Activated CD4-positive, CD25-positive, alpha-beta regulatory T cell treated with anti-CD3 and anti-CD28 coated beads, Interleukin-2, amount 50 U/mL, for 24 hours (primary cell): Measurements from ENCODE around the gene DDX56.
"Not testable (repeated sequence)": the region's sequence is repeated elsewhere in the genome, so short reads cannot be mapped to it uniquely, and the experiment has no call there.

ENCODE experiments used
- ATAC-seq, 2 donors: fragments of 150-1000 bp; cut with Tn5 transposase; one replicate each; pipeline ENCODE4 v1.10.0; 2021; ENCODE audit warnings: mild to moderate bottlenecking in 1 of 2, moderate library complexity in 1 of 2

The DDX56 gene

DNA sequence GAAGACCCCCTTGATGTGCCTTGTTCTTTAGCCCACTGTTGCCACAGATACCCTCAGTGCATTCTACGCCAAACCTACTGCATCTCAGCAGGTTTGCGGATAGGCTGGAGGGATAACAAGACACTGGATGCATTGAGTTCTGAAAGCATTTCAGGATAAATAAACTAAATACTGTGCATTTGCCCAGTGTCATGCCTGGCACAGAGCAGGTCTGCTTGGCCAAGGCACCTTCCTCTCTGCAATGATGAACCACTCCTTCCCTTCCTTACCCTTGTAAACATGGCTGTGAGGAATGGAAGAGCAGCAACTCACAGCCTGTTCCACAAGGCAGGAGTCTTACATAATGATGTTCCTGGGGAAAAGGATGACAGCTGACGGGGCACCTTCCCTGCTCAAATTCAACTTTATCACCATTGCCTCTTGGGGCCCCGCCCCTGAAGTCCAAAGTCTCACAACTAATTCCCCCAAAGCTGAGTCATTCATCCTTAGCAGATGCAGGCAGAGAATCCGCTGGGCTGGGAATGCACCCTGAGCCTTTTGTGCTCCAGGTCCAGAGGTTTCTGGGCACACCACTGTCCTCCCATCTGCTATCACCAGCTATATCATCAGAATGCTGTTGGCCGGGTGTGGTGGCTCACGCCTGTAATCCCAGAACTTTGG lies 11.6 kb downstream of the DDX56 start:
- ATAC-seq: no peak

GRCh38 chr7:44561481-44561880 lies 12.2 kb downstream of the DDX56 start:
- ATAC-seq: no peak

DNA sequence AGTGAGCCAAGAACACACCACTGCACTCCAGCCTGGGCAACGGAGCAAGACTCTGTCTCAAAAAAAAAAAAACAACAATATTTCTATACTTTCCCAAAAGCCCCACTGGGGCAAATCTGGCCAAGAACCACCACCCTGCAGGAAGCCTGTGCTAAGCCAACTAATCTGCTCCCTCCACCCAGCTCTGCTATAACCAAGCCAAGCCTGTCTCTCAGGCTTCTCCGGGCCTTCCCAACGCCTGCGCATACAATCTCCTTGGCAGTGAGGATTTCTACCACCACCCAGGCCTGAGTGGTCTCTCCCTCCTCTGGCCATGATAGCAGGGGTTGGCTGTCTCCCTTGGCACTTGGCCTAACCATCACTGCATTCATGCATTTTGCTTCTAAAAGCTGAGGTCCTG lies 14.2 kb downstream of the DDX56 start:
- no peak for ATAC-seq

GRCh38 chr7:44557485-44557884 lies 16.2 kb downstream of the DDX56 start:
- ATAC-seq: no peak

GRCh38 chr7:44555350-44555749 lies 18.4 kb downstream of the DDX56 start:
- ATAC-seq: no peak

- not testable (repeated sequence) for ATAC-seq
Observed at GRCh38 chr7:44552473-44553005, 21.2 kb downstream of the DDX56 start.

- ATAC-seq: no peak
Observed at GRCh38 chr7:44549457-44549856, 24.3 kb downstream of the DDX56 start.

- peak in 1 of 2 donors; percentile 72 for ATAC-seq
Observed at GRCh38 chr7:44548893-44549292, 24.8 kb downstream of the DDX56 start.

- no peak for ATAC-seq
Observed at GRCh38 chr7:44547536-44548231, 26.0 kb downstream of the DDX56 start.

DNA sequence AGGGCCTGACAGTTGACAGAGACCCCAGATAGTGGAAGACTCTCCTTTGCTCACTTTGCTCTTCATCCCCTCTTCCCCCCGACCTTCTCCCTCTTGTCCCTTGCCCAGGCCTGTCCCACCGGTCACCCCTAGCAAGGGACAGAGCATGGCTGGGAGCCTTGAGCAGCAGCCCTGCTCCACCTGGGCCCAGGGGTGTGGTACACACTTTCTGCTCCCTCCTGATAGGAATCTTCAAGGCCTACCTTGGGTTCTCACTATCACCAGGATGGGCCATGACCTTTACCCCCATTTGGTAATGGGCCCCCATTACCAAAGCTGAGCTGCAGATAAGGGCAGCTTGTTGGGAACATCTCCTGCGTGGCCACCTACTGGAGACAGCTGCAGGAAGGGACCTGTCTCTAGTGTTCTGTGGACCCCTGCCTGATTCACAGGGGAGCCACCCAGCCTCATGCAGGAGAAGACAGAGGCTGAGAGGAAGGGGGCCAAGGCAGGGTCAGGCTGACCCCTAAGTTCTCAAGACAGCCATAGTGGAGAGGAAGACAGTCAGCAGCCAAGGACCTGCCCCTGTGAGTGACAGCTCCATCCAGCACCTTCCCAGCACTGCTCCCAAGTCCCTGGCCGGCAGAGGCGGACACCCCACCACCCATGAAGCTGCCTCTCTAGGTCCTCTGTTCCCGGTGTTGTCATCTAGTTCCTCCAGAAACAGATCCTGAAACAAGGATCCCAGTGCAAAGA lies 31.7 kb downstream of the DDX56 start:
- no peak for ATAC-seq

DNA sequence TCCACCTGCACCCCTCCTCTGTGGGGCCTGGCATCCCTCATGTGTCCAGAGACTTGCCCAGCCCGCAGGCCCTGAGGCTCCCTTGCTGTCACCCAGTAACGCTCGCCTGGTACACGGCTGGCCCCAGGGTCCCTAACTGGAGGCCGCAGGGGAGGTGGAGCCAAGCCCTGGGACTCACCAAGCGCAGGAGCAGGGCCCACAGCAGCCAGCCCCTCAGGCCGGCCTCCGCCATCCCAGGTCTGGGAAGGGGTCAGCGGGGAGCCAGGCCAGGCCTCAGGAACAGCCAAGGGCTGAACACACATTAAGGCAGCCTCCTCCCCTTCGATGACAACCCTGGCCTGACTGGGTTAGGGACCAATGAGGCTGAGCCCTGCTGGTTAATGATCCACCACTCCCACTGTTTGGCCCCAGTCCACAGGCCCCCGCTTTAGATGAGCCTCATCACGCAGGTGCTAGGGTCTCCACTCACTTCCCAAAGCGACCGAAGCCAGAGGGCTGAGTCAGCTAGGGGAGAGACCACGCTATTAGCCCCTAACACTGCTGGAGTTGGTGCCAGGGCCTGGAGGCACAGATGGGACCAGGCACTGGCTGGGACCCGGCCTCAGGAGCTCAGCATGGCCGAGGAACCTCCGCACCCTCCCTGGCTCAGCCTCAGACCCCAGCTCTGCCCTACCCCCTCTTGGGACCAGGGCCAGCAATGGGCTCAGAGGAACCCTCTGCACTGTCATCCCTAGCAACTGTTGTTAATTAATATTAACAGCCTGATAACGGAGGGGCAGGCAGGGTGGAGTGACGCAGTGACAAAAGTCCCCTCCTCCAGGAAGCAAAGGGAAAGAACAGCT lies 32.5 kb downstream of the DDX56 start, which contains the start of gene NPC1L1:
NPC1L1 (minus strand) TSS at position 303 of the 842 bp plus-strand sequence; CDS start at position 232, 71 bp downstream.
- ATAC-seq: no peak

- no peak for ATAC-seq
Observed at GRCh38 chr7:44540592-44541027, 33.1 kb downstream of the DDX56 start.

DNA sequence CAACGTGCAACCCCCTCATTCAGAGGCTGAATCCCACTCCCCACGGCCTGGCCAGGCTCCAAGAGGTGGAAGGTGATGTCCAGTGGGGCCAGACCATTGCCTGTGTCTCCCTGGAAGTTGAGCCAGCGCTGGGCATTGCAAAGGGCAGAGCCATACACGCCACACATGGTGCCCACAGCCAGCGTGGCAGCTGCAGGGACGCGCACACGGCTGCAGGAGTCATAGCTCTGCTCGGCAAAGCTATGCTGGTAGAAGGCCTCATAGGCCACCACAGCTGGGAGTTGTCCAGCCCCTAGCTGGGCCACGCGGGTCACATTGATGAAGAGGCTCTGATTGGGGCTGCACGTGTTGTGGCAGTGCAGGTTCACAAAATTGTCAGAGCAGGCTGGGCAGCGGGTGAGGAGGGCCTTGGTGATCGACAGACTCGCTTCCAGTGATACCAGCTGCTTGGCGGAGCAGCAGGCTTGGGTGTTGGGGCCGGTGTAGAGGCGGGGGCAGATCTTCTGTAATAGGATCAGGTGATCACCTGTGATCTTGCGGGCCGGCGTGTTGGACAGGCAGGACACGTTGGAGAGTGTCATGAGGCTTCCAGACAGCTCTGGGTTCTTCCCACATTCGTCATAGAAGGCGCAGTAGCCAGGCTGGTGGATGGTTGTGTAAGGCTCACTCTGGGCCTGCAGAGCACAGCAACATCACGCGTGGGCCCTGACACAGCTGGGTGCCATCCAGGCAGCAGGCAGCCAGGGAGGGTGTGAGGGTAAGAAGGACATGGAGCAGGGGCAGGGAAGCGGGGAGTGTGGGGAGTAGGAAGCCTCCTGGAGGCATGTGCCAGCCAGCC lies 33.8 kb downstream of the DDX56 start:
- no peak for ATAC-seq

- no peak for ATAC-seq
Observed at GRCh38 chr7:44538798-44539668, 34.7 kb downstream of the DDX56 start.

- no peak for ATAC-seq
Observed at GRCh38 chr7:44538093-44538797, 35.5 kb downstream of the DDX56 start.

GRCh38 chr7:44537442-44537841 lies 36.3 kb downstream of the DDX56 start:
- ATAC-seq: no peak

DNA sequence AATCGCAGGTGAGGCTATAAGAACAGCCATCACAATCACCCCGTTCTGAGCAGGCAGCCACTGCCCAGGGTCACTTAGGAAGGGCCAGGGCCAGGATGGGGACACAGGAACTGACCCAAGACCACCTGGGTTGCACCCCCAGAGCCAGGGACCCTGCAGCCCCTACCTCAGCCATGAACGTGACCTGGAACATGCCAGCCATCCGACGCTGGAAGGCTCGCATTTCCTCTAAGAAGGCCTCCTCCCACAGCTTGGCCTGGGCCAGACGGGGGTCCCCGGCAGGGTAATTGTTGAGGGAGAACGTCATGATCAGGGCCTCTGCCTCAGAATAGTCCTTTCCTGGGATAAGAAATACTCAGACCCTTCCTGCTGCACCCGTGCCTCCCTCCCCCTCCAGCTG lies 37.6 kb downstream of the DDX56 start:
- ATAC-seq: no peak

GRCh38 chr7:44535348-44536064 lies 38.2 kb downstream of the DDX56 start:
- no peak for ATAC-seq

DNA sequence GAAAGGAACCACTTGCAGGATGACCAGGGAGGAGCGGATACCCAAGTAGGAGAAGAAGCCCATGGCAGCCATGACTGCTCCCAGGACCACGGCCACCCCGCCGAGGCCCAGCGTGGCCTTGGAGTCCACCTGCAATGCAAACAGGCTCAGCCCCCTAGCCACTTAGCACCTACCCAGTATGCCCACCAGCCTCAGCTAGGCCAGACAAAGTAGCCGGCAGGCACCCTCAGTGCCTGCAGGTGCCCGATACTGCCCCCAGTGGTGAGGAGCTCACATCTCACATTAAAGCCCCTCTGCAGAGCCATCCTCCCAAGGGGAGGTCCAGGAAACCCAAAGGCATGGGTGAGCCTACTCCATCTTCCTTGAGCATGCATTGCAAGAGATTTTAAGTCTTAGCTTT lies 39.2 kb downstream of the DDX56 start:
- peak; percentile 62 to 71 for ATAC-seq
